PC-9 (cell line): ENCODE data around the gene TRMT112. TPM values are rescaled to one million over a fixed set of nuclear protein-coding genes. Genes with fewer than 3 reads are reported as not detected.

Source experiments
- BruUV-seq: library from RNA; stranded (reverse); fragments of 400-500 nt; replicated peaks from 2 replicates; lab custom pipeline; 2021; lab: Mats Ljungman, UMichigan
- CTCF ChIA-PET: fragments of 300-600 bp; sonication (Branson Sonifier 250); formaldehyde crosslinking; loops from one replicate; lab custom pipeline; 2022; ENCODE audit warnings: antibody characterized with exemption; lab: Charles Lee
- POLR2A ChIA-PET: fragments of 300-600 bp; sonication (Branson Sonifier 250); formaldehyde crosslinking; loops from one replicate; lab custom pipeline; 2022; ENCODE audit warnings: antibody characterized with exemption; ENCODE audit not compliant: unreplicated experiment; lab: Charles Lee
- DNase-seq, 2 experiments: peaks; one replicate each; pipeline versions ENCODE4 v3.0.0 to v3.0.0-alpha.2; 2015 to 2022; ENCODE audit warnings: mixed read lengths in 1 of 2
- H2AFZ ChIP-seq: fragments of 200-600 bp; sonication (generic); 2 replicates; pipeline ENCODE4 v1.8.1; 2017; ENCODE audit warnings: antibody characterized with exemption
- H3F3A ChIP-seq: fragments of 200-600 bp; sonication (generic); 2 replicates; pipeline ENCODE4 v1.8.1; 2017; ENCODE audit warnings: antibody characterized with exemption, mild to moderate bottlenecking, low read depth; ENCODE audit not compliant: insufficient read depth
- H3K27ac ChIP-seq: fragments of 200-600 bp; sonication (generic); 2 replicates; pipeline ENCODE4 v1.6.1; 2016; ENCODE audit warnings: mixed run types
- H3K27me3 ChIP-seq: fragments of 200-600 bp; sonication (generic); 2 replicates; pipeline ENCODE4 v1.6.1; 2016; ENCODE audit warnings: low read depth, mixed run types; ENCODE audit not compliant: insufficient read depth
- H3K36me3 ChIP-seq: fragments of 200-600 bp; sonication (generic); 2 replicates; pipeline ENCODE4 v1.6.1; 2016; ENCODE audit warnings: low read depth, mixed run types
- H3K4me1 ChIP-seq: fragments of 200-600 bp; sonication (generic); replicated peaks from 2 replicates; pipeline ENCODE4 v1.6.1; 2016; ENCODE audit warnings: mixed run types; ENCODE audit not compliant: insufficient read depth
- H3K4me2 ChIP-seq: fragments of 200-600 bp; sonication (generic); 2 replicates; pipeline ENCODE4 v1.6.1; 2017; ENCODE audit warnings: mixed run types
- H3K4me3 ChIP-seq: fragments of 200-600 bp; sonication (generic); 2 replicates; pipeline ENCODE4 v1.6.1; 2016; ENCODE audit warnings: mixed run types
- H3K79me2 ChIP-seq: fragments of 200-600 bp; sonication (generic); 2 replicates; pipeline ENCODE4 v1.6.1; 2017; ENCODE audit warnings: low read depth, mixed run types
- H3K9me2 ChIP-seq: fragments of 200-600 bp; sonication (generic); 2 replicates; pipeline ENCODE4 v1.8.1; 2017; ENCODE audit warnings: mild to moderate bottlenecking; ENCODE audit not compliant: insufficient read depth
- H3K9me3 ChIP-seq: fragments of 200-600 bp; sonication (generic); 2 replicates; pipeline ENCODE4 v1.8.1; 2016; ENCODE audit warnings: low read depth; ENCODE audit not compliant: insufficient read depth
- H4K20me1 ChIP-seq: fragments of 200-600 bp; sonication (generic); 2 replicates; pipeline ENCODE4 v1.8.1; 2017; ENCODE audit not compliant: insufficient read depth
- EZH2 ChIP-seq: fragments of 200-600 bp; sonication (generic); IDR thresholded peaks from 2 replicates; pipeline ENCODE4 v1.8.0; 2017; ENCODE audit warnings: antibody characterized with exemption, low read depth
- intact Hi-C: fragments of 100-400 bp; cut with micrococcal nuclease; formaldehyde crosslinking; loops from one replicate; pipeline ENCODE4 v1.10.0; 2022; ENCODE audit not compliant: unreplicated experiment
- total RNA-seq: library from RNA; stranded (reverse); gene quantifications from 2 replicates; pipeline ENCODE4 v1.2.3, GENCODE V29; 2021
- TF ChIP-seq, protein P1 (sequence below): fragments of 200-600 bp; sonication (generic); conservative IDR thresholded peaks from 2 replicates; pipeline ENCODE4 v1.6.1; 2017; ENCODE audit warnings: mixed run types, antibody characterized with exemption, mild to moderate bottlenecking, moderate library complexity

The TRMT112 gene
- total RNA-seq, 1 experiment from 2014 or later, result 275 TPM

DNA sequence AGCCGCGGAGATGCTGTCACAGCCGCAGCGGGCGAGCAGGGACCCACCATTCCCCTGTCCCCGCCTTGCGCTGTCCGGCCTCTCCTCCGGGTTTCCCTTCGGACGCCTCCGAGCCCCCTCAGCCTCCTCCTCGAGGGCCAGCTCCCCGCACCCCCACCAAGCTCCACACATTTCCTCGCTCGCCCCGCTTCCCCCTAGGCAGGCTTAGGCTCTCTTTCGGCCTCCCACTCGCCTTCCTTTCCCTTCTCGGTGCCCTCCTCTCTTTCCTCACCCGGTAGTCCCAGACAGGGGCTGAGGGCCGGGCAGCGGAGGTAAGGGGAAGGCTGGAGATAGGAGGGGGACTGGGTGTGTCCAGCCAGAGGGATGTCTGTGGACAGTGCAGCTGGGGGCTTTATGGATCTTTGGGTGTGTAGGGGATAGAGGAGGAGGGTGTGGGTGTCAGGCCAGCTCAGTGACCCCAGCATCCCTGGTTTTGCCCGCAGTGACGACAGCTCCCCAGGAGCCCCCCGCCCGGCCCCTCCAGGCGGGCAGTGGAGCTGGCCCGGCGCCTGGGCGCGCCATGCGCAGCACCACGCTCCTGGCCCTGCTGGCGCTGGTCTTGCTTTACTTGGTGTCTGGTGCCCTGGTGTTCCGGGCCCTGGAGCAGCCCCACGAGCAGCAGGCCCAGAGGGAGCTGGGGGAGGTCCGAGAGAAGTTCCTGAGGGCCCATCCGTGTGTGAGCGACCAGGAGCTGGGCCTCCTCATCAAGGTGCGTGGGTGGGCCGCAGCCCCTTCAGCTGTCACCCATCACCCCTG is 24.7 kb downstream of the TRMT112 start:
- H3K4me1 ChIP-seq, result no peaks in the 10 kb centered on the region
- no peaks in the 10 kb centered on the region for H3K9me2 ChIP-seq
- H3K36me3 ChIP-seq, result no peaks in the 10 kb centered on the region
- intact Hi-C loops, result no loop called here
- BruUV-seq, result no TSS peak
- H3K4me3 ChIP-seq, result no peak overlapping the region
- H3K4me2 ChIP-seq, result no peak overlapping the region
- H3K9me3 ChIP-seq, result no peaks in the 10 kb centered on the region
- no peak overlapping the region for H2AFZ ChIP-seq
- TF ChIP-seq, protein P1, sequence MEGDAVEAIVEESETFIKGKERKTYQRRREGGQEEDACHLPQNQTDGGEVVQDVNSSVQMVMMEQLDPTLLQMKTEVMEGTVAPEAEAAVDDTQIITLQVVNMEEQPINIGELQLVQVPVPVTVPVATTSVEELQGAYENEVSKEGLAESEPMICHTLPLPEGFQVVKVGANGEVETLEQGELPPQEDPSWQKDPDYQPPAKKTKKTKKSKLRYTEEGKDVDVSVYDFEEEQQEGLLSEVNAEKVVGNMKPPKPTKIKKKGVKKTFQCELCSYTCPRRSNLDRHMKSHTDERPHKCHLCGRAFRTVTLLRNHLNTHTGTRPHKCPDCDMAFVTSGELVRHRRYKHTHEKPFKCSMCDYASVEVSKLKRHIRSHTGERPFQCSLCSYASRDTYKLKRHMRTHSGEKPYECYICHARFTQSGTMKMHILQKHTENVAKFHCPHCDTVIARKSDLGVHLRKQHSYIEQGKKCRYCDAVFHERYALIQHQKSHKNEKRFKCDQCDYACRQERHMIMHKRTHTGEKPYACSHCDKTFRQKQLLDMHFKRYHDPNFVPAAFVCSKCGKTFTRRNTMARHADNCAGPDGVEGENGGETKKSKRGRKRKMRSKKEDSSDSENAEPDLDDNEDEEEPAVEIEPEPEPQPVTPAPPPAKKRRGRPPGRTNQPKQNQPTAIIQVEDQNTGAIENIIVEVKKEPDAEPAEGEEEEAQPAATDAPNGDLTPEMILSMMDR, result no peak
- TF ChIP-seq EZH2, result no peak
- DNase-seq, result peak in 1 of 2 experiments; percentile 10
- no peaks in the 10 kb centered on the region for H3K79me2 ChIP-seq
- no peaks in the 10 kb centered on the region; the same call in 1 of the 2 replicates for H3F3A ChIP-seq
- no peak overlapping the region for H3K27ac ChIP-seq
- CTCF ChIA-PET, result interaction anchor here (0.8 to 1.1 kb wide), 2 partner anchors 16 to 21 kb away, joined by 4 to 5 read pairs; no protein-coding TSS in a partner anchor
- no peaks in the 10 kb centered on the region for H4K20me1 ChIP-seq
- no peaks in the 10 kb centered on the region for H3K27me3 ChIP-seq
- POLR2A ChIA-PET, result no interaction called here

DNA sequence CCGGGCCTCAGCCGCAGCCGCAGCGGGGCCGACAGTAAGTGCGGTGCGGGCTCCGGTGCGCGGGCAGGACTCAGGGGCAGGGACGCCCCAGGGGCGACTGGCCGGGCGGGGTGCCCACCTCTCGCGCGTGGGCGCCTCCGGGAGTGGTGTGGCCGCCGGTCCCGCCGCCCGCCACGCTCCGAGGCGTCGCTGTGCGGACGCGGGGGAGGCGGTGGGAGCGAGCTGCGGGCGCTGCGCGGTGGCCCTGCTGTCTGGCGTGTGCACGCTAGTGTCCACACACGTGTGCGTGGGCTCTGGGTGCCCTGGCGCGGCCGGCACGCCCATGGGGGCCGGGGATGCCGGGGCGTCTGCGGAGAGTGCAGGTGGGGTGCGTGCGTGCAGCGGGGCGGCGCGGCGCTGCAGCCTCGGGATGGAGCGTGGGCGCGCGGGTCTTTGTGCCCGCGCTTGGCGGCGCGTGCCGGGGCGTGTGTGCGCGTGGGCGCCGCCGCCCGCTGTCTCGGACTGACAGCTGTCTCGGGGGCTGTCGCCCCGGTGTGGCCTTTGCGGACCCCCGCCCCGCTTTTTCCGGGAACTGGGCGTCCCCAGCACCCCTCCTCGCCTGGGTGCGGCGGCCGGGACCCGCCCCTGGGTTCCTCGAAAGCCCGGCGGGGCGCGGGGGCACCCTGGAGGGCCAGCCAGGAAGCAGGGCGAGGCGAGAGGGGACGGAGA is 25.5 kb downstream of the TRMT112 start:
- Histone ChIP-seq H3K4me2 (no peak overlapping the region), H4K20me1 (no peaks in the 10 kb centered on the region), H3K27me3 (no peaks in the 10 kb centered on the region), H3K36me3 (no peaks in the 10 kb centered on the region), H3K79me2 (no peaks in the 10 kb centered on the region), H3K9me2 (no peaks in the 10 kb centered on the region), H2AFZ (no peak overlapping the region), H3K27ac (no peak overlapping the region), H3K4me3 (no peak overlapping the region), H3K4me1 (peaks cover 2% of the 10 kb centered on the region; the same call in 1 of the 2 replicates), H3K9me3 (no peaks in the 10 kb centered on the region), H3F3A (no peaks in the 10 kb centered on the region; the same call in 1 of the 2 replicates)
- peak in 1 of 2 experiments; percentile 10 for DNase-seq
- no peak for TF ChIP-seq EZH2
- TF ChIP-seq, protein P1, result no peak
- ChIA-PET CTCF (no interaction called here), POLR2A (no interaction called here)
- intact Hi-C loops, result no loop called here
- no TSS peak for BruUV-seq

DNA sequence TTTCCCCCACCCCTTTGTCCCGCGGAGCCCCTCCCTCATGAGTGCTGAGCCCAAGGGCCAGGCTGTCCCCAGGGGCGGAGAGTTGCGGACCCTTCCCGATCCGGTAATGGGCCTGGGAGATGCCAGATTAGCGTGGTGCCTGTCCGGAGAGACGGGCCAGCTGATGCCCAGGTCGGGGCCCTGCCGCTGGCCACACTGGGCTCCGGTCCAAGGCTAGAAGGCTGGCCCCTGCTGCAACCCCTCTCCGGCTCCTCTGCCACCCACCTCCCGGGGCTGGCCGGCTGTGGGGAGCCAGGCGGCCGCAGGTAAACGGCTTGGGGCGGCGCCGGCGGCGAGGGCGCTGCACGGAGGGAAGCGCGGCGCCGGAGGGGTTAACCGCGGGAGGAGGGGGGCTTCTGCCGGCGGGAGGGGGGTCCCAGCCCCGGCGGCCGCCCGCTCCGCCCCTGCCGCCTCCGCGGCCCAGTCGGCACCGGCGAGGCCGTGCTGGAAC is 26.1 kb downstream of the TRMT112 start, which contains the start of gene KCNK4:
TSS of gene KCNK4 (plus strand) at position 41 of the 490 bp plus-strand sequence. CDS start 1,717 bp downstream, outside the sequence.
- no peaks in the 10 kb centered on the region for H3K9me3 ChIP-seq
- ChIA-PET CTCF (no interaction called here), POLR2A (no interaction called here)
- H3K4me3 ChIP-seq, result no peak within 1 kb of the TSS
- peak in 1 of 2 experiments; percentile 31 for DNase-seq
- H3K27ac ChIP-seq, result no peak within 1 kb of the TSS
- H3K27me3 ChIP-seq, result no peaks in the 10 kb centered on the region
- no peak within 1 kb of the TSS for H3K4me2 ChIP-seq
- H3K4me1 ChIP-seq, result peaks cover 8% of the 10 kb centered on the region
- H3K9me2 ChIP-seq, result no peaks in the 10 kb centered on the region
- H3F3A ChIP-seq, result peaks cover 4% of the 10 kb centered on the region; the same call in 1 of the 2 replicates
- intact Hi-C loops, result no loop called here
- H3K36me3 ChIP-seq, result no peaks in the 10 kb centered on the region
- no TSS peak for BruUV-seq
- no peak within 1 kb of the TSS for H2AFZ ChIP-seq
- no peaks in the 10 kb centered on the region for H4K20me1 ChIP-seq
- TF ChIP-seq EZH2, result no peak
- TF ChIP-seq, protein P1, result no peak
- H3K79me2 ChIP-seq, result no peaks in the 10 kb centered on the region; the same call in 1 of the 2 replicates
